HepG2 (cell line): ENCODE data around the gene TEX26. TPM values are rescaled to one million over a fixed set of nuclear protein-coding genes. Genes with fewer than 3 reads are reported as not detected.

Experiments used
- NR2F2 ChIP-seq: IDR thresholded peaks from 2 replicates; pipeline ENCODE4 v1.6.1; 2012; ENCODE audit warnings: low read depth, inconsistent platforms, borderline replicate concordance
- NR3C1 ChIP-seq: sonication (generic); formaldehyde crosslinking; IDR thresholded peaks from 2 replicates; pipeline ENCODE4 v1.4.0; 2020; ENCODE audit warnings: missing genetic modification reagents
- PHF20 ChIP-seq: sonication (generic); formaldehyde crosslinking; IDR thresholded peaks from 2 replicates; pipeline ENCODE4 v1.5.0; 2020; ENCODE audit warnings: mild to moderate bottlenecking, missing genetic modification reagents
- PTBP1 ChIP-seq: fragments of 200-400 bp; formaldehyde crosslinking; IDR thresholded peaks from 2 replicates; pipeline ENCODE4 v1.6.1; 2018; ENCODE audit warnings: low read length, low read depth; ENCODE audit not compliant: poor library complexity, severe bottlenecking
- SP2 ChIP-seq: sonication (generic); formaldehyde crosslinking; IDR thresholded peaks from 2 replicates; pipeline ENCODE4 v1.5.1; 2020; ENCODE audit warnings: mild to moderate bottlenecking, missing genetic modification reagents
- XRCC5 ChIP-seq: fragments of 200-400 bp; formaldehyde crosslinking; optimal IDR thresholded peaks from 2 replicates; pipeline ENCODE3; 2017; ENCODE audit warnings: mild to moderate bottlenecking, low read length
- ZNF292 ChIP-seq: sonication (generic); formaldehyde crosslinking; IDR thresholded peaks from 2 replicates; pipeline ENCODE4 v1.8.1; 2022; ENCODE audit warnings: mild to moderate bottlenecking, low read depth, missing genetic modification reagents, borderline replicate concordance
- polyA plus RNA-seq, 8 experiments: library from polyadenylated mRNA; depleted of rRNA in 3 of 8; stranded (reverse) in 7 of 8; unstranded in 1 of 8; fragments of >200 nt; fragmentation: Illumina TruSeq in 4 of 8; extraction: Trizol in 4 of 8; gene quantifications; 2 replicates each; pipeline versions ENCODE4 v1.2.1 to v1.2.3, GENCODE V29; 2011 to 2016; ENCODE audit warnings: low read depth in 4 of 8, missing spikeins in 1 of 8, mixed read lengths in 1 of 8; ENCODE audit not compliant: insufficient read depth in 1 of 8
- total RNA-seq, 5 experiments: library from RNA; depleted of rRNA; stranded (reverse); fragments of >200 nt; fragmentation: Illumina TruSeq; extraction: Trizol; gene quantifications; 2 replicates each; pipeline ENCODE4 v1.2.3, GENCODE V29; 2016; ENCODE audit warnings: low read depth in 1 of 5
- TF ChIP-seq, protein P1 (sequence below): sonication (generic); formaldehyde crosslinking; conservative IDR thresholded peaks from 2 replicates; pipeline ENCODE4 v1.8.0; 2022; ENCODE audit warnings: low read depth, missing genetic modification reagents
- TF ChIP-seq, protein P2 (sequence below): sonication (generic); formaldehyde crosslinking; IDR thresholded peaks from 2 replicates; pipeline ENCODE4 v1.5.0; 2020; ENCODE audit warnings: missing genetic modification reagents
- TF ChIP-seq, protein P3 (sequence below): sonication (generic); formaldehyde crosslinking; IDR thresholded peaks from 2 replicates; pipeline ENCODE4 v1.5.0; 2020; ENCODE audit warnings: missing genetic modification reagents
- TF ChIP-seq, protein P4 (sequence below): sonication (generic); formaldehyde crosslinking; IDR thresholded peaks from 2 replicates; pipeline ENCODE4 v1.5.1; 2020; ENCODE audit warnings: missing genetic modification reagents, mild to moderate bottlenecking, borderline replicate concordance

TEX26 gene
- total and polyA plus RNA-seq, 2 of the 13 experiments (the other 11 are each of a cell fraction or from before 2014, with no cell fraction given), result not detected

DNA sequence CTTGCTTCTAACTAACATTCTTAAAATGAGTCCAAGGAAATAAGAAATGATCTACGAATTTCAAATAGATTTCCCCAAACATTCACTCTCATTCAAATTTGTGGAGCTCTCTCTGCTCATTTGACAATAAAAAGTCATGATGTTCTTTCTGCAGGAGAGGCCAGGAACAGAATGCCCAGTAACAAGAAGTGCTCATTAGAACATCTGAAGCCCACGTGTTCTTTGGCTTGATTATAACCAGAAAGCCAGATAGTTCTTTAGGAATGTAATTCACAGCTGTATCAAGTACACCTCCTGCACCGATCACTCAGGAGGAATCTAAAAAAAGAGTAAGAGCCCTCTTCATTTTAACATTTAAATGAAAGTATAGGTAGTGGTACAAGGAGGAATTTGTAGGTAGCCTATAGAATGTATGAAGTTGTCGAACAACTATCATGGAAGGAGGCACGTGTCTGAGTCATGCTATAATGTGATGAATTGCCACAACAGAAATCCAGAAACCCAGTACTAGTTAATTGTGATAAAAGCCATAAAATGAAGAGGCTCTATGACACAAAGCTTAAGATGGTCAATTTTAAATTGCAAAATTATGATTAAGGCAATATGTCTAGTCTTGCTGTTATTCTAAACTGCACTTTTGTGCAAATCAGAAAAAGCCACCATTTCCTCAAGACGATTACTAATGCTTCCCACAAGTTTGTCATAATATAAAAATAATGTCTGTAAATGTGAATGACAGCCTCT, 13.6 kb upstream of the TEX26 start (continued):
- TF ChIP-seq, protein P1, sequence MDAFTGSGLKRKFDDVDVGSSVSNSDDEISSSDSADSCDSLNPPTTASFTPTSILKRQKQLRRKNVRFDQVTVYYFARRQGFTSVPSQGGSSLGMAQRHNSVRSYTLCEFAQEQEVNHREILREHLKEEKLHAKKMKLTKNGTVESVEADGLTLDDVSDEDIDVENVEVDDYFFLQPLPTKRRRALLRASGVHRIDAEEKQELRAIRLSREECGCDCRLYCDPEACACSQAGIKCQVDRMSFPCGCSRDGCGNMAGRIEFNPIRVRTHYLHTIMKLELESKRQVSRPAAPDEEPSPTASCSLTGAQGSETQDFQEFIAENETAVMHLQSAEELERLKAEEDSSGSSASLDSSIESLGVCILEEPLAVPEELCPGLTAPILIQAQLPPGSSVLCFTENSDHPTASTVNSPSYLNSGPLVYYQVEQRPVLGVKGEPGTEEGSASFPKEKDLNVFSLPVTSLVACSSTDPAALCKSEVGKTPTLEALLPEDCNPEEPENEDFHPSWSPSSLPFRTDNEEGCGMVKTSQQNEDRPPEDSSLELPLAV (CRISPR knock-in tag), result no peak
- TF ChIP-seq PHF20 (CRISPR knock-in tag) (no peak), SP2 (CRISPR knock-in tag) (no peak), NR2F2 (no peak), XRCC5 (no peak), NR3C1 (CRISPR knock-in tag) (no peak), ZNF292 (CRISPR knock-in tag) (no peak), PTBP1 (no peak)
- TF ChIP-seq, protein P2, sequence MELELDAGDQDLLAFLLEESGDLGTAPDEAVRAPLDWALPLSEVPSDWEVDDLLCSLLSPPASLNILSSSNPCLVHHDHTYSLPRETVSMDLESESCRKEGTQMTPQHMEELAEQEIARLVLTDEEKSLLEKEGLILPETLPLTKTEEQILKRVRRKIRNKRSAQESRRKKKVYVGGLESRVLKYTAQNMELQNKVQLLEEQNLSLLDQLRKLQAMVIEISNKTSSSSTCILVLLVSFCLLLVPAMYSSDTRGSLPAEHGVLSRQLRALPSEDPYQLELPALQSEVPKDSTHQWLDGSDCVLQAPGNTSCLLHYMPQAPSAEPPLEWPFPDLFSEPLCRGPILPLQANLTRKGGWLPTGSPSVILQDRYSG, result no peak
- TF ChIP-seq, protein P3, sequence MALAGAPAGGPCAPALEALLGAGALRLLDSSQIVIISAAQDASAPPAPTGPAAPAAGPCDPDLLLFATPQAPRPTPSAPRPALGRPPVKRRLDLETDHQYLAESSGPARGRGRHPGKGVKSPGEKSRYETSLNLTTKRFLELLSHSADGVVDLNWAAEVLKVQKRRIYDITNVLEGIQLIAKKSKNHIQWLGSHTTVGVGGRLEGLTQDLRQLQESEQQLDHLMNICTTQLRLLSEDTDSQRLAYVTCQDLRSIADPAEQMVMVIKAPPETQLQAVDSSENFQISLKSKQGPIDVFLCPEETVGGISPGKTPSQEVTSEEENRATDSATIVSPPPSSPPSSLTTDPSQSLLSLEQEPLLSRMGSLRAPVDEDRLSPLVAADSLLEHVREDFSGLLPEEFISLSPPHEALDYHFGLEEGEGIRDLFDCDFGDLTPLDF (CRISPR knock-in tag), result no peak
- TF ChIP-seq, protein P4, sequence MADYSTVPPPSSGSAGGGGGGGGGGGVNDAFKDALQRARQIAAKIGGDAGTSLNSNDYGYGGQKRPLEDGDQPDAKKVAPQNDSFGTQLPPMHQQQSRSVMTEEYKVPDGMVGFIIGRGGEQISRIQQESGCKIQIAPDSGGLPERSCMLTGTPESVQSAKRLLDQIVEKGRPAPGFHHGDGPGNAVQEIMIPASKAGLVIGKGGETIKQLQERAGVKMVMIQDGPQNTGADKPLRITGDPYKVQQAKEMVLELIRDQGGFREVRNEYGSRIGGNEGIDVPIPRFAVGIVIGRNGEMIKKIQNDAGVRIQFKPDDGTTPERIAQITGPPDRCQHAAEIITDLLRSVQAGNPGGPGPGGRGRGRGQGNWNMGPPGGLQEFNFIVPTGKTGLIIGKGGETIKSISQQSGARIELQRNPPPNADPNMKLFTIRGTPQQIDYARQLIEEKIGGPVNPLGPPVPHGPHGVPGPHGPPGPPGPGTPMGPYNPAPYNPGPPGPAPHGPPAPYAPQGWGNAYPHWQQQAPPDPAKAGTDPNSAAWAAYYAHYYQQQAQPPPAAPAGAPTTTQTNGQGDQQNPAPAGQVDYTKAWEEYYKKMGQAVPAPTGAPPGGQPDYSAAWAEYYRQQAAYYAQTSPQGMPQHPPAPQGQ (CRISPR knock-in tag), result no peak
- TF ChIP-seq, all 625 proteins: peak for 0
